Natural killer cell (primary cell): Measurements from ENCODE around the gene LGALS14. TPM values are rescaled to one million over a fixed set of nuclear protein-coding genes. Genes with fewer than 3 reads are reported as not detected.
A peak's percentile ranks its signal among the peaks of the same experiment; 100 is the strongest.

Experiments used
- ATAC-seq, 3 donors: fragments of 150-1000 bp in 2 of 3; fragments of 200-7000 bp in 1 of 3; cut with Tn5 transposase; 1 replicate in 1 of 3; 2 replicates in 2 of 3; pipeline ENCODE4 v1.10.0; 2021; ENCODE audit warnings: mild to moderate bottlenecking in 2 of 3, moderate library complexity in 2 of 3
- DNase-seq, 2 donors: peaks; one replicate each; pipeline versions ENCODE4 v3.0.0 to v3.0.0-alpha.2; 2013 to 2021; ENCODE audit warnings: mixed read lengths in 1 of 2
- H3K27ac ChIP-seq: one replicate; pipeline ENCODE4 v1.5.1; 2013; ENCODE audit warnings: mild to moderate bottlenecking, low read length
- H3K27me3 ChIP-seq: one replicate; pipeline ENCODE4 v1.6.1; 2013; ENCODE audit warnings: low read length; ENCODE audit not compliant: control insufficient read depth, insufficient read depth
- H3K36me3 ChIP-seq: one replicate; pipeline ENCODE4 v1.6.1; 2013; ENCODE audit warnings: low read length; ENCODE audit not compliant: control insufficient read depth, insufficient read depth
- H3K4me1 ChIP-seq: one replicate; pipeline ENCODE4 v1.6.1; 2013; ENCODE audit warnings: low read length; ENCODE audit not compliant: control insufficient read depth, insufficient read depth
- H3K4me3 ChIP-seq: one replicate; pipeline ENCODE4 v1.5.1; 2013; ENCODE audit warnings: low read length
- H3K9me3 ChIP-seq: one replicate; pipeline ENCODE4 v1.6.1; 2013; ENCODE audit warnings: low read length; ENCODE audit not compliant: control insufficient read depth, insufficient read depth
- H3K27ac Mint-ChIP-seq, 2 donors: one replicate each; pipeline ENCODE4 v1.8.0; 2022; ENCODE audit warnings: mild to moderate bottlenecking in 2 of 2, mixed read lengths in 2 of 2, moderate library complexity in 1 of 2
- H3K27me3 Mint-ChIP-seq, 2 donors: one replicate each; pipeline ENCODE4 v1.8.0; 2022; ENCODE audit warnings: low read depth in 2 of 2, mixed read lengths in 2 of 2
- H3K36me3 Mint-ChIP-seq: one replicate; pipeline ENCODE4 v1.8.0; 2022; ENCODE audit warnings: mixed read lengths
- H3K4me1 Mint-ChIP-seq, 2 donors: one replicate each; pipeline ENCODE4 v1.8.0; 2022; ENCODE audit warnings: mixed read lengths in 2 of 2
- H3K4me3 Mint-ChIP-seq: one replicate; pipeline ENCODE4 v1.8.0; 2022; ENCODE audit warnings: mild to moderate bottlenecking, moderate library complexity, mixed read lengths
- H3K9me3 Mint-ChIP-seq, 2 donors: one replicate each; pipeline ENCODE4 v1.8.0; 2022; ENCODE audit warnings: mixed read lengths in 2 of 2
- WGBS: methylation state at CpG from one replicate; pipeline ENCODE4 v1.1.7; 2013; ENCODE audit warnings: missing lambda C conversion rate; ENCODE audit not compliant: insufficient coverage; 5-methylcytosine and 5-hydroxymethylcytosine counted together
- intact Hi-C: fragments of 100-400 bp; cut with micrococcal nuclease; formaldehyde crosslinking; loops from one replicate; pipeline ENCODE4 v1.14.2; 2022
- total RNA-seq, 4 donors: library from RNA; stranded (reverse); fragments of 120-200 nt in 1 of 4; gene quantifications; one replicate each; pipeline versions ENCODE4 v1.2.3 to v1.2.4, GENCODE V29; 2013 to 2022
- TF ChIP-seq, protein P1 (sequence below): fragments of 200-600 bp; IDR thresholded peaks from one replicate; pipeline ENCODE4 v1.8.0; 2022; ENCODE audit warnings: antibody characterized with exemption

The LGALS14 gene
- total RNA-seq, 3 donors from 2014 or later (not counting 1 experiment from before 2014, with no cell fraction given), result not detected

DNA sequence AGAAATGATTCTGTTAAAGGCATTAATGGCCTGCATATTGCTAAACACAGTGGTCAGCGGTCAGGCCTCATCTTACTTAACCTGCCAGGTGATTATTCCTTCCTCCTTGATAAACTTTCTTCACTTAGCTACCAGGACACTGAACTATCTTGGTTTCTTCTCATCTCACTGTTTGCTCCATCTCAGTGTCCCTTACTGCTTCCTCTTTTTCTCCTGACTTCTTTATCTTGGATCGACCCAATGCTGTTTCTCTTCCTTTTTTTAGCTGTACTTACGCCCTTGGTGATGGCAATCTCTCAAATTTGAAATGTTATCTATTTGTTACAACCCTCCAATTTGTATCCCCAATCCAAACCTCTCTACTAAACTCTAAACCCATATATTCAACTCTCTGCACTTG is 41.4 kb downstream of the LGALS14 start:
- Mint-ChIP-seq H3K4me3 (no peak overlapping the region), H3K9me3 (no peaks in the 10 kb centered on the region), H3K36me3 (no peaks in the 10 kb centered on the region), H3K27ac (no peak overlapping the region), H3K4me1 (no peaks in the 10 kb centered on the region), H3K27me3 (peaks cover 32 to 42% of the 10 kb centered on the region in 2 donors)
- H3K27me3 ChIP-seq, result peaks cover 10% of the 10 kb centered on the region
- no peaks in the 10 kb centered on the region for H3K36me3 ChIP-seq
- DNase-seq, result no peak
- ATAC-seq, result peak in 1 of 3 donors; percentile 73
- H3K4me1 ChIP-seq, result no peaks in the 10 kb centered on the region
- H3K4me3 ChIP-seq, result no peak overlapping the region
- intact Hi-C loops, result no loop called here
- H3K9me3 ChIP-seq, result no peaks in the 10 kb centered on the region
- 29% methylated on average over 3 of the region's 3 CpGs for WGBS
- TF ChIP-seq, protein P1, sequence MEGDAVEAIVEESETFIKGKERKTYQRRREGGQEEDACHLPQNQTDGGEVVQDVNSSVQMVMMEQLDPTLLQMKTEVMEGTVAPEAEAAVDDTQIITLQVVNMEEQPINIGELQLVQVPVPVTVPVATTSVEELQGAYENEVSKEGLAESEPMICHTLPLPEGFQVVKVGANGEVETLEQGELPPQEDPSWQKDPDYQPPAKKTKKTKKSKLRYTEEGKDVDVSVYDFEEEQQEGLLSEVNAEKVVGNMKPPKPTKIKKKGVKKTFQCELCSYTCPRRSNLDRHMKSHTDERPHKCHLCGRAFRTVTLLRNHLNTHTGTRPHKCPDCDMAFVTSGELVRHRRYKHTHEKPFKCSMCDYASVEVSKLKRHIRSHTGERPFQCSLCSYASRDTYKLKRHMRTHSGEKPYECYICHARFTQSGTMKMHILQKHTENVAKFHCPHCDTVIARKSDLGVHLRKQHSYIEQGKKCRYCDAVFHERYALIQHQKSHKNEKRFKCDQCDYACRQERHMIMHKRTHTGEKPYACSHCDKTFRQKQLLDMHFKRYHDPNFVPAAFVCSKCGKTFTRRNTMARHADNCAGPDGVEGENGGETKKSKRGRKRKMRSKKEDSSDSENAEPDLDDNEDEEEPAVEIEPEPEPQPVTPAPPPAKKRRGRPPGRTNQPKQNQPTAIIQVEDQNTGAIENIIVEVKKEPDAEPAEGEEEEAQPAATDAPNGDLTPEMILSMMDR, result no peak
- no peak overlapping the region for H3K27ac ChIP-seq

GRCh38 chr19:39746836-39747529 is 42.7 kb downstream of the LGALS14 start:
- Histone ChIP-seq H3K9me3 (no peaks in the 10 kb centered on the region), H3K36me3 (no peaks in the 10 kb centered on the region), H3K4me1 (no peaks in the 10 kb centered on the region), H3K4me3 (no peak overlapping the region), H3K27ac (no peak overlapping the region), H3K27me3 (peaks cover 10% of the 10 kb centered on the region)
- no peak overlapping the region for H3K27ac Mint-ChIP-seq
- no peaks in the 10 kb centered on the region for H3K36me3 Mint-ChIP-seq
- DNase-seq, result no peak
- TF ChIP-seq, protein P1, result no peak
- intact Hi-C loops, result no loop called here
- 73% methylated on average over 4 of the region's 4 CpGs for WGBS
- peak in 1 of 3 donors; percentile 57 for ATAC-seq
- H3K4me3 Mint-ChIP-seq, result no peak overlapping the region
- H3K9me3 Mint-ChIP-seq, result no peaks in the 10 kb centered on the region
- no peaks in the 10 kb centered on the region for H3K4me1 Mint-ChIP-seq
- peaks cover 30 to 39% of the 10 kb centered on the region in 2 donors for H3K27me3 Mint-ChIP-seq

GRCh38 chr19:39749981-39750380 is 45.7 kb downstream of the LGALS14 start:
- no peaks in the 10 kb centered on the region for H3K9me3 Mint-ChIP-seq
- DNase-seq (no peak), ATAC-seq (no peak)
- TF ChIP-seq, protein P1, result no peak
- no peaks in the 10 kb centered on the region for H3K4me1 Mint-ChIP-seq
- H3K27me3 Mint-ChIP-seq, result peaks cover 18 to 21% of the 10 kb centered on the region in 2 donors
- Histone ChIP-seq H3K9me3 (no peaks in the 10 kb centered on the region), H3K36me3 (no peaks in the 10 kb centered on the region), H3K27ac (no peak overlapping the region), H3K27me3 (peaks cover 4% of the 10 kb centered on the region), H3K4me3 (no peak overlapping the region), H3K4me1 (no peaks in the 10 kb centered on the region)
- H3K4me3 Mint-ChIP-seq, result no peak overlapping the region
- no peak overlapping the region for H3K27ac Mint-ChIP-seq
- no peaks in the 10 kb centered on the region for H3K36me3 Mint-ChIP-seq
- intact Hi-C loops, result no loop called here
- WGBS, result 88% methylated on average over 5 of the region's 5 CpGs

DNA sequence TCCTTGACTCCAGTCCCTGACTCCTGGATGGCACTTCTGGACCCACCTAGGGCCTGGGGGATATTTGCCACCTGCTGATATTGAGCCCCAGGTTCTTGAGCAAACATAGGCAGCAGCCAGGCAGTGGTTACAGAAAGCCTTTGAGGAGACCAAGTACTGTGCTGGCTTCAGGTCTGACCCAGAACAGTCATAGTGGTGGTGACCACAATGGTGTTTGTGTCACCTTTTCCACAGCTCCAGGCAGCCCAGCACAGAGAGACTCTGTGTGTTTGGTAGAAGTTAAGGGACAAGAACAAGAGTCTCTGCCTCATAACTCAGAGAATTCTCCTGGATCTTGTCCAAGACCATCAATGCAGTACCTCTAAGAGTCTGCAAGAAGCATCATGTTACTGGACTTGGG is 48.1 kb downstream of the LGALS14 start:
- Mint-ChIP-seq H3K27me3 (peaks cover 12 to 18% of the 10 kb centered on the region in 2 donors), H3K4me1 (no peaks in the 10 kb centered on the region)

More for the DNA sequence above, 48.1 kb downstream of the LGALS14 start:
- Histone ChIP-seq H3K27me3 (peaks cover 6% of the 10 kb centered on the region), H3K9me3 (no peaks in the 10 kb centered on the region), H3K4me1 (no peaks in the 10 kb centered on the region), H3K27ac (no peak overlapping the region), H3K4me3 (no peak overlapping the region), H3K36me3 (no peaks in the 10 kb centered on the region)
- H3K36me3 Mint-ChIP-seq, result no peaks in the 10 kb centered on the region
- DNase-seq (no peak), ATAC-seq (no peak)
- intact Hi-C loops, result no loop called here
- H3K4me3 Mint-ChIP-seq, result no peak overlapping the region
- TF ChIP-seq, protein P1, result no peak
- no peak overlapping the region for H3K27ac Mint-ChIP-seq
- no peaks in the 10 kb centered on the region for H3K9me3 Mint-ChIP-seq
